GM12864 (cell line): ENCODE measurements around the gene SOAT1.

Experiments used
- DNase-seq: peaks from one replicate; pipeline ENCODE4 v3.0.0-alpha.2; 2011; ENCODE audit warnings: low read depth
- H3K4me3 ChIP-seq: 2 replicates; pipeline ENCODE4 v1.5.1; 2011; ENCODE audit warnings: mild to moderate bottlenecking, low read depth, low read length, control low read depth
- CTCF ChIP-seq: IDR thresholded peaks from 2 replicates; pipeline ENCODE4 v1.5.1; 2011; ENCODE audit warnings: low read depth, mild to moderate bottlenecking, moderate library complexity, low read length, control low read depth, inconsistent platforms; ENCODE audit errors: missing control alignments

Gene SOAT1

GRCh38 chr1:179327679-179328078 is 34.1 kb downstream of the SOAT1 start:
- no peak overlapping the region for H3K4me3 ChIP-seq
- no peak for DNase-seq
- TF ChIP-seq CTCF, result no peak

- H3K4me3 ChIP-seq, result no peak overlapping the region
- TF ChIP-seq CTCF, result no peak
- no peak for DNase-seq
Observed at GRCh38 chr1:179329862-179330261, 36.3 kb downstream of the SOAT1 start.

- no peak overlapping the region for H3K4me3 ChIP-seq
- DNase-seq, result no peak
- no peak for TF ChIP-seq CTCF
Observed at GRCh38 chr1:179334440-179334839, 40.8 kb downstream of the SOAT1 start.

- TF ChIP-seq CTCF, result no peak
- DNase-seq, result no peak
- no peak overlapping the region for H3K4me3 ChIP-seq
Observed at GRCh38 chr1:179337288-179337687, 43.7 kb downstream of the SOAT1 start.

GRCh38 chr1:179337942-179338560 is 44.5 kb downstream of the SOAT1 start:
- no peak overlapping the region for H3K4me3 ChIP-seq
- no peak for TF ChIP-seq CTCF
- DNase-seq, result no peak

GRCh38 chr1:179340918-179341317 is 47.3 kb downstream of the SOAT1 start:
- no peak for DNase-seq
- no peak overlapping the region for H3K4me3 ChIP-seq
- TF ChIP-seq CTCF, result no peak

GRCh38 chr1:179341943-179342547 is 48.4 kb downstream of the SOAT1 start:
- DNase-seq, result no peak
- TF ChIP-seq CTCF, result no peak
- H3K4me3 ChIP-seq, result no peak overlapping the region
